H1 (cell line): ENCODE measurements around the gene RETSAT. TPM values are rescaled to one million over a fixed set of nuclear protein-coding genes. Genes with fewer than 3 reads are reported as not detected.

Experiments used
- CTCF ChIA-PET: fragments of 300-600 bp; sonication (Branson Sonifier 250); formaldehyde crosslinking; loops from one replicate; lab custom pipeline; 2021; ENCODE audit not compliant: partially characterized antibody; lab: Charles Lee
- POLR2A ChIA-PET: fragments of 300-600 bp; sonication (Branson Sonifier 250); formaldehyde crosslinking; loops from one replicate; lab custom pipeline; 2021; ENCODE audit warnings: inconsistent platforms; ENCODE audit not compliant: partially characterized antibody; lab: Charles Lee
- DNase-seq, 2 experiments: peaks; one replicate each; pipeline versions ENCODE4 v3.0.0 to v3.0.0-alpha.2; 2010 to 2022; ENCODE audit warnings: low spot score in 2 of 2, low read depth in 1 of 2, mixed read lengths in 1 of 2
- FAIRE-seq: peaks from 2 replicates; lab custom pipeline; 2011; peaks lifted over from hg19 to GRCh38; lab: Jason Lieb, UNC
- H2AFZ ChIP-seq: 2 replicates; pipeline ENCODE4 v1.8.1; 2012; ENCODE audit warnings: low read length, inconsistent platforms
- H2AK5ac ChIP-seq: 2 replicates; pipeline ENCODE4 v1.6.1; 2013; ENCODE audit warnings: low read depth, low read length
- H2BK120ac ChIP-seq: replicated peaks from 2 replicates; pipeline ENCODE3; 2013; ENCODE audit warnings: low read depth, low read length, inconsistent platforms
- H2BK12ac ChIP-seq: 2 replicates; pipeline ENCODE4 v1.6.1; 2013; ENCODE audit warnings: low read depth, low read length
- H2BK15ac ChIP-seq: 2 replicates; pipeline ENCODE4 v1.6.1; 2013; ENCODE audit warnings: low read length
- H2BK20ac ChIP-seq: 2 replicates; pipeline ENCODE4 v1.6.1; 2013; ENCODE audit warnings: low read length
- H2BK5ac ChIP-seq: 2 replicates; pipeline ENCODE4 v1.6.1; 2013; ENCODE audit warnings: low read depth, low read length
- H3K14ac ChIP-seq: 2 replicates; pipeline ENCODE4 v1.6.1; 2013; ENCODE audit warnings: inconsistent platforms; ENCODE audit not compliant: insufficient read length
- H3K18ac ChIP-seq: 2 replicates; pipeline ENCODE4 v1.6.1; 2013; ENCODE audit warnings: low read length; ENCODE audit errors: extremely low read depth
- H3K23ac ChIP-seq: 2 replicates; pipeline ENCODE4 v1.6.1; 2013; ENCODE audit warnings: inconsistent platforms; ENCODE audit not compliant: insufficient read length
- H3K23me2 ChIP-seq: 2 replicates; pipeline ENCODE4 v1.6.1; 2013; ENCODE audit warnings: low read depth, low read length
- H3K27ac ChIP-seq: 2 replicates; pipeline ENCODE4 v1.6.1; 2011; ENCODE audit warnings: low read depth, low read length, inconsistent platforms
- H3K27me3 ChIP-seq, 4 experiments: replicated peaks in 1 of 4; 1 replicate in 1 of 4; 2 replicates in 3 of 4; pipeline versions ENCODE4 v1.6.1 to v1.8.1; 2011 to 2013; ENCODE audit warnings: low read length in 3 of 4, mild to moderate bottlenecking in 3 of 4, inconsistent platforms in 2 of 4, mixed read lengths in 2 of 4, moderate library complexity in 1 of 4; ENCODE audit not compliant: control insufficient read depth in 3 of 4, insufficient read depth in 3 of 4; ENCODE audit errors: extremely low read depth in 1 of 4
- H3K36me3 ChIP-seq, 4 experiments: 2 replicates each; pipeline versions ENCODE4 v1.6.1 to v1.8.1; 2011 to 2013; ENCODE audit warnings: mild to moderate bottlenecking in 4 of 4, low read length in 3 of 4, moderate library complexity in 2 of 4, control low read depth in 1 of 4, inconsistent platforms in 1 of 4; ENCODE audit not compliant: insufficient read depth in 4 of 4, control insufficient read depth in 2 of 4
- H3K4ac ChIP-seq: replicated peaks from 2 replicates; pipeline ENCODE3; 2013; ENCODE audit warnings: low read length, low read depth, mixed read lengths, inconsistent platforms; ENCODE audit not compliant: insufficient read length
- H3K4me1 ChIP-seq, 4 experiments: replicated peaks in 1 of 4; 1 replicate in 1 of 4; 2 replicates in 3 of 4; pipeline versions ENCODE4 v1.6.1 to v1.8.1; 2011 to 2013; ENCODE audit warnings: low read length in 3 of 4, inconsistent platforms in 2 of 4, mixed read lengths in 1 of 4; ENCODE audit not compliant: insufficient read depth in 4 of 4, control insufficient read depth in 3 of 4
- H3K4me2 ChIP-seq, 2 experiments: 2 replicates each; pipeline versions ENCODE4 v1.6.1 to v1.8.1; 2011 to 2013; ENCODE audit warnings: low read depth in 2 of 2, low read length in 2 of 2, control low read depth in 1 of 2, inconsistent platforms in 1 of 2, mild to moderate bottlenecking in 1 of 2; ENCODE audit not compliant: insufficient read depth in 1 of 2
- H3K4me3 ChIP-seq, 4 experiments: fragments of 200-600, 300-600 bp in 1 of 4; sonication (generic), shearing (Covaris generic), sonication (Bioruptor Twin) in 1 of 4; 2 replicates each; pipeline versions ENCODE4 v1.5.1 to v1.8.1; 2011 to 2016; ENCODE audit warnings: low read length in 4 of 4, low read depth in 3 of 4, control low read depth in 2 of 4, inconsistent platforms in 2 of 4, mild to moderate bottlenecking in 2 of 4, mixed read lengths in 1 of 4, moderate library complexity in 1 of 4; ENCODE audit not compliant: insufficient read depth in 2 of 4; ENCODE audit errors: extremely low read depth in 1 of 4
- H3K56ac ChIP-seq: replicated peaks from 2 replicates; pipeline ENCODE3; 2013; ENCODE audit warnings: low read depth, mild to moderate bottlenecking, mixed read lengths, low read length, inconsistent platforms; ENCODE audit not compliant: insufficient read length
- H3K79me1 ChIP-seq: 2 replicates; pipeline ENCODE4 v1.6.1; 2013; ENCODE audit warnings: low read depth, low read length, control low read depth
- H3K79me2 ChIP-seq, 2 experiments: 2 replicates each; pipeline versions ENCODE4 v1.6.1 to v1.8.1; 2012 to 2013; ENCODE audit warnings: low read length in 2 of 2, mild to moderate bottlenecking in 2 of 2, inconsistent platforms in 1 of 2; ENCODE audit not compliant: insufficient read depth in 2 of 2, control insufficient read depth in 1 of 2
- H3K9ac ChIP-seq, 4 experiments: replicated peaks in 1 of 4; 1 replicate in 1 of 4; 2 replicates in 3 of 4; pipeline versions ENCODE4 v1.6.1 to v1.8.1; 2011 to 2013; ENCODE audit warnings: low read depth in 3 of 4, low read length in 3 of 4, control low read depth in 2 of 4, mild to moderate bottlenecking in 2 of 4, moderate library complexity in 2 of 4, inconsistent platforms in 1 of 4; ENCODE audit errors: extremely low read depth in 1 of 4
- H3K9me3 ChIP-seq, 2 experiments: 2 replicates each; pipeline versions ENCODE4 v1.6.1 to v1.8.1; 2012 to 2013; ENCODE audit warnings: mild to moderate bottlenecking in 2 of 2, moderate library complexity in 2 of 2, control low read depth in 1 of 2, inconsistent platforms in 1 of 2, low read depth in 1 of 2, low read length in 1 of 2, mixed read lengths in 1 of 2; ENCODE audit not compliant: insufficient read depth in 2 of 2
- H4K20me1 ChIP-seq, 2 experiments: replicated peaks in 1 of 2; 2 replicates each; pipeline versions ENCODE3 to v1.8.1; 2011 to 2013; ENCODE audit warnings: inconsistent platforms in 2 of 2, low read length in 2 of 2, mild to moderate bottlenecking in 1 of 2; ENCODE audit not compliant: insufficient read depth in 2 of 2, control insufficient read depth in 1 of 2
- H4K5ac ChIP-seq: 2 replicates; pipeline ENCODE4 v1.6.1; 2013; ENCODE audit warnings: low read length, low read depth, mixed read lengths, inconsistent platforms; ENCODE audit not compliant: insufficient read length
- H4K8ac ChIP-seq: 2 replicates; pipeline ENCODE4 v1.8.0; 2013; ENCODE audit warnings: mild to moderate bottlenecking, moderate library complexity, low read length, inconsistent platforms; ENCODE audit not compliant: insufficient read depth; ENCODE audit errors: extremely low read depth
- H4K91ac ChIP-seq: replicated peaks from 2 replicates; pipeline ENCODE3; 2013; ENCODE audit warnings: low read length, mixed read lengths, inconsistent platforms; ENCODE audit not compliant: insufficient read length
- BACH1 ChIP-seq: IDR thresholded peaks from 2 replicates; pipeline ENCODE4 v1.6.1; 2012; ENCODE audit warnings: low read length, improper control_type of control experiment
- BCL11A ChIP-seq, 2 experiments: IDR thresholded peaks; one replicate each; pipeline ENCODE4 v1.6.1; 2011; ENCODE audit warnings: low read depth in 2 of 2, low read length in 2 of 2, mild to moderate bottlenecking in 2 of 2
- CBX5 ChIP-seq: fragments of 300-800, 300-1000 bp; sonication (generic); IDR thresholded peaks from 2 replicates; pipeline ENCODE4 v1.7.1; 2016; ENCODE audit warnings: antibody characterized with exemption, low read length, low read depth
- CTBP2 ChIP-seq: IDR thresholded peaks from 2 replicates; pipeline ENCODE4 v1.7.0; 2011; ENCODE audit warnings: borderline replicate concordance, mild to moderate bottlenecking, moderate library complexity, mixed read lengths, low read length; ENCODE audit not compliant: insufficient read depth, insufficient read length
- HDAC2 ChIP-seq, 2 experiments: fragments of 300-600 bp in 1 of 2; sonication (generic) in 1 of 2; IDR thresholded peaks; 2 replicates each; pipeline ENCODE4 v1.6.1; 2011 to 2012; ENCODE audit warnings: low read depth in 2 of 2, low read length in 2 of 2, mild to moderate bottlenecking in 2 of 2, moderate library complexity in 2 of 2, borderline replicate concordance in 1 of 2, inconsistent platforms in 1 of 2
- HDAC6 ChIP-seq: IDR thresholded peaks from one replicate; pipeline ENCODE4 v1.7.1; 2012; ENCODE audit warnings: low read depth, mild to moderate bottlenecking, inconsistent platforms, low read length, moderate library complexity
- JUND ChIP-seq: IDR thresholded peaks from 2 replicates; pipeline ENCODE4 v1.6.1; 2011; ENCODE audit warnings: mild to moderate bottlenecking, improper control_type of control experiment, low read length
- NRF1 ChIP-seq: IDR thresholded peaks from 2 replicates; pipeline ENCODE4 v1.6.1; 2011; ENCODE audit warnings: mild to moderate bottlenecking, low read depth, low read length, improper control_type of control experiment
- POU5F1 ChIP-seq: IDR thresholded peaks from 2 replicates; pipeline ENCODE4 v1.6.1; 2011; ENCODE audit warnings: low read depth, mild to moderate bottlenecking, low read length, moderate library complexity
- RAD21 ChIP-seq, 2 experiments: IDR thresholded peaks in 1 of 2; conservative IDR thresholded peaks in 1 of 2; 2 replicates each; pipeline ENCODE4 v1.6.1; 2011; ENCODE audit warnings: low read depth in 2 of 2, low read length in 2 of 2, improper control_type of control experiment in 1 of 2, inconsistent platforms in 1 of 2, mild to moderate bottlenecking in 1 of 2, moderate library complexity in 1 of 2
- RNF2 ChIP-seq: fragments of 200-900, 300-1000 bp; sonication (generic); IDR thresholded peaks from 2 replicates; pipeline ENCODE4 v1.7.1; 2016; ENCODE audit warnings: borderline replicate concordance, low read depth, mild to moderate bottlenecking, antibody characterized with exemption, low read length; ENCODE audit not compliant: poor library complexity, severe bottlenecking; ENCODE audit errors: missing control alignments
- SP4 ChIP-seq: IDR thresholded peaks from 2 replicates; pipeline ENCODE4 v1.6.1; 2012; ENCODE audit warnings: low read length, inconsistent platforms
- TBP ChIP-seq: IDR thresholded peaks from 2 replicates; pipeline ENCODE4 v1.6.1; 2011; ENCODE audit warnings: low read depth, low read length, improper control_type of control experiment
- WGBS, 2 experiments: shearing (Covaris generic) in 1 of 2; methylation state at CpG; one replicate each; pipeline versions ENCODE4 v1.1.6 to v1.1.7; 2013 to 2015; ENCODE audit warnings: low lambda C conversion rate in 2 of 2, mixed read lengths in 2 of 2, inconsistent platforms in 1 of 2, low coverage in 1 of 2, missing lambda C conversion rate in 1 of 2; ENCODE audit not compliant: insufficient replicate concordance in 2 of 2, insufficient coverage in 1 of 2, insufficient read length in 1 of 2; ENCODE audit errors: extremely low coverage in 1 of 2, missing lambda C conversion rate in 1 of 2; 5-methylcytosine and 5-hydroxymethylcytosine counted together
- polyA plus RNA-seq, 7 experiments: library from polyadenylated mRNA; depleted of rRNA in 3 of 7; stranded (reverse) in 5 of 7; unstranded in 2 of 7; fragments of >200 nt in 5 of 7; fragments of 200-250 nt in 2 of 7; gene quantifications; 1 replicate in 5 of 7; 2 replicates in 1 of 7; 4 replicates in 1 of 7; pipeline versions ENCODE4 v1.2.1 to v1.2.3, GENCODE V29; 2011 to 2013; ENCODE audit warnings: missing spikeins in 2 of 7, mixed read lengths in 2 of 7
- total RNA-seq: library from RNA; stranded (reverse); fragmentation: NEBNext Ultra II Directional; extraction: Animal tissue kit (Norgen Biotek cat#: 25700); gene quantifications from 2 replicates; pipeline ENCODE4 v1.2.1, GENCODE V29; 2021

Gene RETSAT
- total and polyA plus RNA-seq, 2 of the 8 experiments (the other 6 are each of a cell fraction or from before 2014, with no cell fraction given) = 15.8 to 16.7 TPM

DNA sequence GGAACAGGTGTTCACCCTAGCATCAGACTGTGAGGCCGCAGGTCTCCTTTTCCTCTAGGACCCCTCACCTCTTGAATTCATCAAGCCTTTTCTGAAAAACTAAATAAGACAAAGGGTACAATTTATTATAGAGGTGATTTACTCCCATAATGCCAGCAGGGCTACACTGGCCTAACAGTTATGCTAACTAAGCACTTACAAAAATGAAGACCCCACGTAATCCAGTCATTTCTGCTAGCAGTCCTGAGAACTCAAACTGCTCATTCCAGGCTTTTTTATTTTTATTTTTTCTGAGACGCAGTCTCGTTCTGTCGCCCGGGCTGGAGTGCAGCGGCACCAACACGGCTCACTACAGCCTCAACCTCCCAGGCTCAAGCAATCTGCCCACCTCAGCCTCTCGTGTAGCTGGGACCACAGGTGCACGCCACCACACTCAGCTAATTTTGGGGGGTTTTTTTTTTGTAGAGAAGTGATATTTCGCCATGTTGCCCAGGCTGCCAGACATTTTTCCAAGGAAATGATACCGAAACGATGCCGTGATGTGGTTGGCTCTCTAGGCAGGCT lies 41.7 kb upstream of the RETSAT start:
- no peak overlapping the region for H3K18ac ChIP-seq
- ChIA-PET CTCF (interaction anchor here (0.7 to 7.9 kb wide), 2 partner anchors 10 to 27 kb away, joined by 3 to 58 read pairs; no protein-coding TSS in a partner anchor), POLR2A (interaction anchor here (0.6 to 25.0 kb wide), 2 partner anchors 149 to 260 kb away, joined by 3 to 396 read pairs; partner anchors contain the start of gene MAT2A)
- H2AK5ac ChIP-seq = no peak overlapping the region
- no peaks in the 10 kb centered on the region for H3K79me1 ChIP-seq
- H3K4ac ChIP-seq = no peak overlapping the region
- H3K27ac ChIP-seq = no peak overlapping the region
- H3K27me3 ChIP-seq = no peaks in the 10 kb centered on the region
- peaks cover 0 to 6% (median 3%) of the 10 kb centered on the region in 4 experiments; a peak in 4 of 7 replicates for H3K4me1 ChIP-seq
- no peak overlapping the region for H2AFZ ChIP-seq
- H3K36me3 ChIP-seq = peaks cover 0 to 3% (median 0%) of the 10 kb centered on the region in 4 experiments; a peak in 2 of 8 replicates
- no peak overlapping the region for H3K4me2 ChIP-seq
- H2BK5ac ChIP-seq = no peak overlapping the region
- H4K91ac ChIP-seq = no peak overlapping the region
- no peak overlapping the region for H4K5ac ChIP-seq
- H3K56ac ChIP-seq = no peak overlapping the region
- H2BK12ac ChIP-seq = no peak overlapping the region
- DNase-seq = no peak
- WGBS, 2 experiments = 93% methylated on average over 14 of the region's 14 CpGs; no CpG with 5 or more reads in 1 of the 2 experiments
- H3K4me3 ChIP-seq = no peak overlapping the region
- no peaks in the 10 kb centered on the region for H4K20me1 ChIP-seq
- no peak overlapping the region for H2BK120ac ChIP-seq
- no peak overlapping the region for H4K8ac ChIP-seq
- no peak for FAIRE-seq
- no peak overlapping the region for H3K14ac ChIP-seq
- no peak overlapping the region for H3K9ac ChIP-seq
- no peak overlapping the region for H2BK20ac ChIP-seq
- no peaks in the 10 kb centered on the region for H3K9me3 ChIP-seq
- no peak overlapping the region for H2BK15ac ChIP-seq
- H3K23me2 ChIP-seq = no peaks in the 10 kb centered on the region
- no peak overlapping the region for H3K23ac ChIP-seq
- H3K79me2 ChIP-seq = no peaks in the 10 kb centered on the region
- no peak for TF ChIP-seq BACH1
- no peak for TF ChIP-seq HDAC6
- TF ChIP-seq POU5F1 = no peak
- no peak for TF ChIP-seq SP4
- TF ChIP-seq RNF2 = no peak
- TF ChIP-seq RAD21 (IDR thresholded peaks at IDR 0.05 in 1 of 2, conservative IDR thresholded peaks at IDR 0.05 in 1 of 2; ENCODE audit: low read depth in 2 of 2, low read length in 2 of 2) = no peak
- TF ChIP-seq TBP = no peak
- TF ChIP-seq NRF1 = no peak
- no peak for TF ChIP-seq JUND
- TF ChIP-seq CTBP2 = no peak
- TF ChIP-seq BCL11A (IDR thresholded peaks at IDR 0.05; ENCODE audit: low read depth in 2 of 2, low read length in 2 of 2) = no peak
- TF ChIP-seq HDAC2 (IDR thresholded peaks at IDR 0.05; ENCODE audit: borderline replicate concordance in 1 of 2, low read depth in 2 of 2, low read length in 2 of 2) = no peak
- TF ChIP-seq CBX5 = no peak
